SU-DHL-6 (cell line): ENCODE measurements around the gene SETD6.

Experiments
- H2AFZ ChIP-seq: fragments of 200-600 bp; sonication (generic); 2 replicates; pipeline ENCODE4 v1.6.1; 2014; ENCODE audit warnings: low read depth, mild to moderate bottlenecking, moderate library complexity, mixed read lengths, antibody characterized with exemption, low read length; ENCODE audit not compliant: severe bottlenecking
- H3F3A ChIP-seq: fragments of 200-600 bp; shearing (Covaris generic); 2 replicates; pipeline ENCODE4 v1.6.0; 2016; ENCODE audit warnings: antibody characterized with exemption, mild to moderate bottlenecking; ENCODE audit not compliant: insufficient read depth
- H3K27ac ChIP-seq: fragments of 200-600 bp; sonication (generic); 2 replicates; pipeline ENCODE4 v1.5.1; 2016; ENCODE audit warnings: low read depth, mild to moderate bottlenecking, low read length, moderate library complexity, mixed read lengths
- H3K27me3 ChIP-seq: fragments of 200-600 bp; sonication (generic), shearing (Covaris generic); 2 replicates; pipeline ENCODE4 v1.6.0; 2014; ENCODE audit warnings: mild to moderate bottlenecking, low read length
- H3K36me3 ChIP-seq: fragments of 200-600 bp; sonication (generic); 2 replicates; pipeline ENCODE4 v1.6.1; 2014; ENCODE audit warnings: mild to moderate bottlenecking, low read length, mixed read lengths
- H3K4me2 ChIP-seq: fragments of 300-600, 200-600 bp; shearing (Covaris generic), sonication (generic); 2 replicates; pipeline ENCODE4 v1.6.0; 2014; ENCODE audit warnings: low read length, low read depth, mild to moderate bottlenecking; ENCODE audit not compliant: poor library complexity, severe bottlenecking
- H3K4me3 ChIP-seq: fragments of 200-600 bp; sonication (generic); 2 replicates; pipeline ENCODE4 v1.5.1; 2014; ENCODE audit warnings: antibody characterized with exemption, low read length, mild to moderate bottlenecking, mixed read lengths; ENCODE audit not compliant: insufficient read depth, poor library complexity, severe bottlenecking
- H3K79me2 ChIP-seq: fragments of 200-600 bp; sonication (generic); 2 replicates; pipeline ENCODE4 v1.6.1; 2014; ENCODE audit warnings: mild to moderate bottlenecking, low read length, moderate library complexity; ENCODE audit not compliant: insufficient read depth
- H3K9ac ChIP-seq: fragments of 200-600 bp; sonication (generic); 2 replicates; pipeline ENCODE4 v1.7.0; 2014; ENCODE audit warnings: mild to moderate bottlenecking, low read length
- H3K9me2 ChIP-seq: fragments of 200-600 bp; sonication (generic); replicated peaks from 2 replicates; pipeline ENCODE4 v1.6.1; 2014; ENCODE audit warnings: low read length; ENCODE audit not compliant: insufficient read depth
- H3K9me3 ChIP-seq: fragments of 200-600 bp; sonication (generic); 2 replicates; pipeline ENCODE4 v1.6.1; 2014; ENCODE audit warnings: low read length, mixed read lengths; ENCODE audit not compliant: insufficient read depth
- H4K20me1 ChIP-seq: fragments of 200-600 bp; sonication (generic); 2 replicates; pipeline ENCODE4 v1.6.1; 2014; ENCODE audit warnings: low read depth, mild to moderate bottlenecking, antibody characterized with exemption, low read length, moderate library complexity, mixed read lengths
- EZH2phosphoT487 ChIP-seq: fragments of 200-600 bp; sonication (generic), shearing (Covaris generic); conservative IDR thresholded peaks from 2 replicates; pipeline ENCODE4 v1.6.1; 2018; ENCODE audit warnings: mild to moderate bottlenecking, antibody characterized with exemption, low read length, moderate library complexity, mixed read lengths
- TF ChIP-seq, protein P1 (sequence below): fragments of 200-600 bp; sonication (generic); IDR thresholded peaks from one replicate; pipeline ENCODE4 v1.5.1; 2017; ENCODE audit warnings: antibody characterized with exemption, mild to moderate bottlenecking, low read length, moderate library complexity; ENCODE audit not compliant: insufficient read depth, poor library complexity, severe bottlenecking

SETD6 gene

DNA sequence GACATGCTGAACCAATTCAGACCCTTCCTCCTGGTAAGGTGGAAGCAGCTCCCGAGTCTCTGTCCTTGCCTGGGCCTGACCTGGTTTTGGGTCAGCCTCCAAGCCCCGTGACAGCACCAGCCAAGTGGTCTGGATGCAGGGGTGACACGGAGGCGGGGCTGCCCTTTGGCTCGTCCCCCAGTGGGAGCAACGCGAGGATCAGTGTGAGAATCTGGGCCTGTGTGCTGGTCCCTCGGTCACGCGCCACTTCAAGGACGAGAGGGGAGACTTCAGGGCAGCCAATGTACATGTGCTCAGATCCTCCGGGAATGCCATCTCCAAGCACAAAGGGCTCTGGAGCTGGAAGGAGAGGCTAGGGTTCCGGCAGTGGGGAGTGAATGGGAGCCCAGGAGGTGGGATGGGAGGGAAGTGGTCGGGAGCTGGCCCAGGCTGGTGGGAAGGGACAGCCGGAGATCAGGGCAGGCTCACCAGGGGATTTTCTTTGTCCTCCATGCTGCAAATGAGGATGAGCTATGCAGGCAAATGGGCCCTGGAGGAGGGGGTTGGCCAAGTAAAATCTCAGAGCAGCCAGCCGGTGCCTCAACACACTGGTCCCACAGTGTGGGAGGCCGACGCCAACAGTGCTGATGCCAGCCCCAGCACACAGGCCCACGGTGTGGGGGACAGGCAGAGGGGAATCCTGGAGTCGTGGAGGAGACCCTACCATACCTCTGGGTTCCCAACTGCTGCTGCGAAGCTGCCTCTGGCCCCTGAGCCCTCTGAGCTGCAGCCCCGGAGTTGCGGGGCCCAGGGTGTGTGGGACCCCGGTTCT lies 19.6 kb upstream of the SETD6 start:
- Histone ChIP-seq H2AFZ (no peak overlapping the region), H3K4me3 (no peak overlapping the region), H4K20me1 (no peaks in the 10 kb centered on the region), H3K36me3 (no peaks in the 10 kb centered on the region), H3K27me3 (no peaks in the 10 kb centered on the region), H3K9me2 (no peaks in the 10 kb centered on the region), H3K27ac (no peak overlapping the region), H3K79me2 (no peaks in the 10 kb centered on the region), H3K4me2 (no peak overlapping the region), H3K9ac (no peak overlapping the region), H3K9me3 (no peaks in the 10 kb centered on the region), H3F3A (no peaks in the 10 kb centered on the region)
- no peak for TF ChIP-seq EZH2phosphoT487
- TF ChIP-seq, protein P1, sequence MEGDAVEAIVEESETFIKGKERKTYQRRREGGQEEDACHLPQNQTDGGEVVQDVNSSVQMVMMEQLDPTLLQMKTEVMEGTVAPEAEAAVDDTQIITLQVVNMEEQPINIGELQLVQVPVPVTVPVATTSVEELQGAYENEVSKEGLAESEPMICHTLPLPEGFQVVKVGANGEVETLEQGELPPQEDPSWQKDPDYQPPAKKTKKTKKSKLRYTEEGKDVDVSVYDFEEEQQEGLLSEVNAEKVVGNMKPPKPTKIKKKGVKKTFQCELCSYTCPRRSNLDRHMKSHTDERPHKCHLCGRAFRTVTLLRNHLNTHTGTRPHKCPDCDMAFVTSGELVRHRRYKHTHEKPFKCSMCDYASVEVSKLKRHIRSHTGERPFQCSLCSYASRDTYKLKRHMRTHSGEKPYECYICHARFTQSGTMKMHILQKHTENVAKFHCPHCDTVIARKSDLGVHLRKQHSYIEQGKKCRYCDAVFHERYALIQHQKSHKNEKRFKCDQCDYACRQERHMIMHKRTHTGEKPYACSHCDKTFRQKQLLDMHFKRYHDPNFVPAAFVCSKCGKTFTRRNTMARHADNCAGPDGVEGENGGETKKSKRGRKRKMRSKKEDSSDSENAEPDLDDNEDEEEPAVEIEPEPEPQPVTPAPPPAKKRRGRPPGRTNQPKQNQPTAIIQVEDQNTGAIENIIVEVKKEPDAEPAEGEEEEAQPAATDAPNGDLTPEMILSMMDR: no peak

DNA sequence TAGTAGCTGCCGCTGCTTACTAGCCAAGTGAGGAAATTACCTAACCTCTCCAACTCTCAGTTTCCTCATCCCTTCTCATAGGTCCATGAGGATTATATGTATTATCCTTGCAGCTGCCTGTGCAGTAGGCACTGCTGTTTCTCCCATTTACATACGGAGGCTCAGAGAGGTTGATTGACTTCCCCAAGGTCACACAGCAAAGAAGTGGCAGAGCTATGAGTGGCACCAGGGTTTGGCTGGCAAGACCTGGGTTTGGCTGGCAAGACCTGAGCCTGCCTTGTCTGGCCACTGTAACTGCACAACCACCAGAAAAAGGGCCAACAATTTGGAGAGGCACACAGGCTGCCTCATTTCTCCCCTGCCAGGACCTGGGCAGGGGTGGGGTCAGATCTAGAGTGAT lies 17.8 kb upstream of the SETD6 start:
- no peak overlapping the region for H3K4me3 ChIP-seq
- H3K9me2 ChIP-seq: no peaks in the 10 kb centered on the region
- no peaks in the 10 kb centered on the region for H4K20me1 ChIP-seq
- H3K4me2 ChIP-seq: no peak overlapping the region
- H3K36me3 ChIP-seq: no peaks in the 10 kb centered on the region
- no peak overlapping the region for H3K9ac ChIP-seq
- H3K79me2 ChIP-seq: no peaks in the 10 kb centered on the region
- H2AFZ ChIP-seq: no peak overlapping the region
- no peak overlapping the region for H3K27ac ChIP-seq
- H3F3A ChIP-seq: no peaks in the 10 kb centered on the region
- H3K9me3 ChIP-seq: no peaks in the 10 kb centered on the region
- TF ChIP-seq, protein P1: no peak
- no peak for TF ChIP-seq EZH2phosphoT487
- H3K27me3 ChIP-seq: no peaks in the 10 kb centered on the region

DNA sequence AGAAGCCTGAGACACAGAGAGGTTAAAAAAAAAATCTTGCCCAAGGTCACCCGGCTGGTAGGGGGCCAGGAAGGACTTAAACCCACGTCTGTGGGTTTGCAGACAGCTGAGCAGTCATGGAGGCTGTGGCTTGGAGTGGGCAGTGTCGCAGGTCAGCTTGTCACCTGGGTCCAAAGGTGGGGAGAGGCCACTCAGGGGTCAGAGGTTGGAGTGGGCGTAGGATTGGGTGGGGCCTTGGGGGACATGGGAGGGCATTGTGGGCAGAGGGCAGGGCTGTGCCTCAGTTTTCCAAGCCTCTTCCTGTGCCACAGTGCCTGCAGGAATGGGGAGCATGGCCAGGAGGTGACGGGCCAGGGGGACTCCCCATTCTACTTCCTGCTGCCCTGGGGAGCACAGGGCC lies 17.4 kb upstream of the SETD6 start:
- H3K9me2 ChIP-seq: no peaks in the 10 kb centered on the region
- TF ChIP-seq, protein P1: no peak
- no peak for TF ChIP-seq EZH2phosphoT487
- no peak overlapping the region for H2AFZ ChIP-seq
- no peaks in the 10 kb centered on the region for H3K36me3 ChIP-seq
- no peak overlapping the region for H3K27ac ChIP-seq
- H3K4me3 ChIP-seq: no peak overlapping the region
- H3F3A ChIP-seq: no peaks in the 10 kb centered on the region
- H3K9ac ChIP-seq: no peak overlapping the region
- no peaks in the 10 kb centered on the region for H3K9me3 ChIP-seq
- no peaks in the 10 kb centered on the region for H3K27me3 ChIP-seq
- no peaks in the 10 kb centered on the region for H4K20me1 ChIP-seq
- no peaks in the 10 kb centered on the region for H3K79me2 ChIP-seq
- no peak overlapping the region for H3K4me2 ChIP-seq
